ENCODE data around the gene VANGL2.

GRCh38 chr1:160419150-160419837, 18.9 kb downstream of the VANGL2 start:
- TF ChIP-seq CREB5 (CRISPR knock-in tag; IDR thresholded peaks at IDR 0.05; ENCODE audit: low read depth) = no peak
- TF ChIP-seq, protein P1, sequence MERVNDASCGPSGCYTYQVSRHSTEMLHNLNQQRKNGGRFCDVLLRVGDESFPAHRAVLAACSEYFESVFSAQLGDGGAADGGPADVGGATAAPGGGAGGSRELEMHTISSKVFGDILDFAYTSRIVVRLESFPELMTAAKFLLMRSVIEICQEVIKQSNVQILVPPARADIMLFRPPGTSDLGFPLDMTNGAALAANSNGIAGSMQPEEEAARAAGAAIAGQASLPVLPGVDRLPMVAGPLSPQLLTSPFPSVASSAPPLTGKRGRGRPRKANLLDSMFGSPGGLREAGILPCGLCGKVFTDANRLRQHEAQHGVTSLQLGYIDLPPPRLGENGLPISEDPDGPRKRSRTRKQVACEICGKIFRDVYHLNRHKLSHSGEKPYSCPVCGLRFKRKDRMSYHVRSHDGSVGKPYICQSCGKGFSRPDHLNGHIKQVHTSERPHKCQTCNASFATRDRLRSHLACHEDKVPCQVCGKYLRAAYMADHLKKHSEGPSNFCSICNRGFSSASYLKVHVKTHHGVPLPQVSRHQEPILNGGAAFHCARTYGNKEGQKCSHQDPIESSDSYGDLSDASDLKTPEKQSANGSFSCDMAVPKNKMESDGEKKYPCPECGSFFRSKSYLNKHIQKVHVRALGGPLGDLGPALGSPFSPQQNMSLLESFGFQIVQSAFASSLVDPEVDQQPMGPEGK (CRISPR knock-in tag; IDR thresholded peaks at IDR 0.05; ENCODE audit: borderline replicate concordance) = no peak
- TF ChIP-seq ARNTL (CRISPR knock-in tag; IDR thresholded peaks at IDR 0.05; ENCODE audit: borderline replicate concordance, low read depth) = no peak
- TF ChIP-seq ZFP30 (CRISPR knock-in tag; IDR thresholded peaks at IDR 0.05) = no peak
- TF ChIP-seq ISL1 (CRISPR knock-in tag; IDR thresholded peaks at IDR 0.05) = no peak
- no peak for TF ChIP-seq RARB (CRISPR knock-in tag; IDR thresholded peaks at IDR 0.05)
- no peak for TF ChIP-seq CSRNP3 (CRISPR knock-in tag; IDR thresholded peaks at IDR 0.05)
- TF ChIP-seq, protein P2, sequence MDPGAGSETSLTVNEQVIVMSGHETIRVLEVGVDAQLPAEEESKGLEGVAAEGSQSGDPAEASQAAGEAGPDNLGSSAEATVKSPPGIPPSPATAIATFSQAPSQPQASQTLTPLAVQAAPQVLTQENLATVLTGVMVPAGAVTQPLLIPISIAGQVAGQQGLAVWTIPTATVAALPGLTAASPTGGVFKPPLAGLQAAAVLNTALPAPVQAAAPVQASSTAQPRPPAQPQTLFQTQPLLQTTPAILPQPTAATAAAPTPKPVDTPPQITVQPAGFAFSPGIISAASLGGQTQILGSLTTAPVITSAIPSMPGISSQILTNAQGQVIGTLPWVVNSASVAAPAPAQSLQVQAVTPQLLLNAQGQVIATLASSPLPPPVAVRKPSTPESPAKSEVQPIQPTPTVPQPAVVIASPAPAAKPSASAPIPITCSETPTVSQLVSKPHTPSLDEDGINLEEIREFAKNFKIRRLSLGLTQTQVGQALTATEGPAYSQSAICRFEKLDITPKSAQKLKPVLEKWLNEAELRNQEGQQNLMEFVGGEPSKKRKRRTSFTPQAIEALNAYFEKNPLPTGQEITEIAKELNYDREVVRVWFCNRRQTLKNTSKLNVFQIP (CRISPR knock-in tag; IDR thresholded peaks at IDR 0.05; ENCODE audit: borderline replicate concordance, low read depth) = no peak
- no peak for TF ChIP-seq SNAI2 (CRISPR knock-in tag; IDR thresholded peaks at IDR 0.05)
- TF ChIP-seq, protein P3, sequence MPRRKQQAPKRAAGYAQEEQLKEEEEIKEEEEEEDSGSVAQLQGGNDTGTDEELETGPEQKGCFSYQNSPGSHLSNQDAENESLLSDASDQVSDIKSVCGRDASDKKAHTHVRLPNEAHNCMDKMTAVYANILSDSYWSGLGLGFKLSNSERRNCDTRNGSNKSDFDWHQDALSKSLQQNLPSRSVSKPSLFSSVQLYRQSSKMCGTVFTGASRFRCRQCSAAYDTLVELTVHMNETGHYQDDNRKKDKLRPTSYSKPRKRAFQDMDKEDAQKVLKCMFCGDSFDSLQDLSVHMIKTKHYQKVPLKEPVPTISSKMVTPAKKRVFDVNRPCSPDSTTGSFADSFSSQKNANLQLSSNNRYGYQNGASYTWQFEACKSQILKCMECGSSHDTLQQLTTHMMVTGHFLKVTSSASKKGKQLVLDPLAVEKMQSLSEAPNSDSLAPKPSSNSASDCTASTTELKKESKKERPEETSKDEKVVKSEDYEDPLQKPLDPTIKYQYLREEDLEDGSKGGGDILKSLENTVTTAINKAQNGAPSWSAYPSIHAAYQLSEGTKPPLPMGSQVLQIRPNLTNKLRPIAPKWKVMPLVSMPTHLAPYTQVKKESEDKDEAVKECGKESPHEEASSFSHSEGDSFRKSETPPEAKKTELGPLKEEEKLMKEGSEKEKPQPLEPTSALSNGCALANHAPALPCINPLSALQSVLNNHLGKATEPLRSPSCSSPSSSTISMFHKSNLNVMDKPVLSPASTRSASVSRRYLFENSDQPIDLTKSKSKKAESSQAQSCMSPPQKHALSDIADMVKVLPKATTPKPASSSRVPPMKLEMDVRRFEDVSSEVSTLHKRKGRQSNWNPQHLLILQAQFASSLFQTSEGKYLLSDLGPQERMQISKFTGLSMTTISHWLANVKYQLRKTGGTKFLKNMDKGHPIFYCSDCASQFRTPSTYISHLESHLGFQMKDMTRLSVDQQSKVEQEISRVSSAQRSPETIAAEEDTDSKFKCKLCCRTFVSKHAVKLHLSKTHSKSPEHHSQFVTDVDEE (CRISPR knock-in tag; IDR thresholded peaks at IDR 0.05) = no peak
- no peak for TF ChIP-seq ZNF70 (CRISPR knock-in tag; IDR thresholded peaks at IDR 0.05)
- no peak for TF ChIP-seq BACH2 (CRISPR knock-in tag; IDR thresholded peaks at IDR 0.05; ENCODE audit: borderline replicate concordance)
- no peak for TF ChIP-seq ZC3H10 (CRISPR knock-in tag; IDR thresholded peaks at IDR 0.05)

Measured in SK-N-SH treated with all-trans-retinoic acid at 6 μM for 48 hours (cell line).